GM19463 (cell line): Measurements from ENCODE around the gene ABHD13.

Experiments
- ATAC-seq: cut with Tn5 transposase; IDR thresholded peaks from one replicate; pipeline ENCODE4 v1.9.1; 2021; ENCODE audit warnings: mild to moderate bottlenecking, moderate library complexity; ENCODE audit not compliant: unreplicated experiment

The ABHD13 gene

GRCh38 chr13:108281901-108282300 lies 63.7 kb downstream of the ABHD13 start:
- ATAC-seq, result no peak

DNA sequence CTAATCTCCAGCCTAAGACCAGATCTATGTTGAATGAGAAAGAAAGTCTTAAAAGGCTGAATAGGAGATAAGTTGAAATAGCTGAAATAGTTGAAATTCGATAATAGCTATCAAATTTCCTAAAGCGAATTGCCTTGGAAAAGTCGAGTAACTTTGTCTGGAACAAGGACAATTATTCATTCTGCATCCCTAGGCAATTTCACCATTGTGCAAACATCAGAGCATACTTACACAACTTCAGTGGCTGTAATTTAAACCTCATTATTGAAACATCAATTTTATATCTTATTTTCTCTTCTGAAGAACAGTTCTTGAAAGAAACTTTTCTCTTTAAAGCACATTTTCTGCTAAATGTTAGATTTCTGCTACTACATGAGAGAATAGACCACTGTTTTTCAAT lies 64.9 kb downstream of the ABHD13 start:
- no peak for ATAC-seq
